Iris pigment epithelial cell (primary cell): ENCODE data around the gene NOXA1.
"Not testable (repeated sequence)": the region's sequence is repeated elsewhere in the genome, so short reads cannot be mapped to it uniquely, and the experiment has no call there.

Source experiments
- DNase-seq: peaks from one replicate; pipeline ENCODE4 v3.0.0-alpha.2; 2011; ENCODE audit warnings: low read depth

NOXA1 gene

DNA sequence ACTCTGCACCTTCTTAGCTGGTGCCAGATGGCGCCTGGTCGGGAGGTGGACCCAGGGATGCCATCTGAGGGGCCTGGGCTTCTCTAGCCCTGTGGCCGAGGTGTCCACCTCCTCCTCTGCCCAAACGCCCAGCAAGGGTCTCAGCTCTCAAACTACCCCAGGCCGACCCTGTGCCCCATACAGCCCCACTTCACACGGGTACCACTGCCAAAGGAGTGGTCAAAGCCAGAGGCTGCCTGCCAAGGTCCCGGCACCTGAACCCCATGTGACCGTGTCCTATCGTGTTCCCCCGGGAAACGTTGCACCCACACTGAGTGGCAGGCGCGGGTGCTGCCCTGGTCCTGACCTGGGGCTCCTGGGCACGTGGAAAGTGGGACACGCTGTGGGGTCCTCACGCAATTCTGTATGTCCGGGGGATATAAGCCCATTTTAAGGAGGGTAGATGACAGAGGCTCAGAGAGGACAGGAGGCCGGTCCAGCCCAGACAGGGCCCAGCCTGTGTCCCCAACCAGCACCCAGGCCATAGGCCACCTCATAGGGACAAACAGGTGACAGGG is 16.0 kb downstream of the NOXA1 start:
- DNase-seq = no peak

DNA sequence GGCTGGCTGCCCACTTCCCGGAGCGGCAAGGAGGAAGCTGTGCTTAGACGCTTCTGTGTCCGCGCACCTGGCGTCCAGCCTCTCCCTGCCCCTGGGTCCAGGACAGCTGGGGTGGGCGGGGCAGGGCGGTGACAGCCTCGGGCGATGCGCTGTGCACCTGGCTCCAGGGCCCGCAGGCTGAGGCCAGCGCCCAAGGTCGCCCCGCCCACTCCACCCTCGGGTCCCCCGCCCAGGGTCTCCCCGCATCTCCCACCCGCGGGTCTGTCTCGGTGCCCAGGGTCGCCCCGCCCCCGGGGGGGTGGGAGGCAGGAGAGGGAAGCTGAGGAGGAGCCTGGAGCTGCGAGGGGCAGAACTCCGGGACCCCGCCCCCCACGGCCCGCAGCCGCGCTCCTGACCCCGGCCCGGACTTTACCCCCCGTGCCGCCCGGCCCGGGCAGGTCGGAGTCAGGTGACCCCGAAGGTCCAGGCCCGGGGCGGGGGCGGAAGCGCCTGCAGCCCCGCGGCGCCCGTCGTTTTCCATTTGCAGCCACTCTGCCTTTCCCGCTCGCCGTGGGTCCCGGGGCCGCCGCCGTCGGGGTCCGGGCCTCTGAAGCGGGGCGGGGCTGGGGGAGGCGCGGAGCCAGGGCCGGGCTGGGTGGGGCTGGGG is 18.2 kb downstream of the NOXA1 start, which contains the start of gene ENTPD8:
Gene ENTPD8, minus strand, starts transcription at position 69 of the 646 bp plus-strand sequence. CDS start 3,072 bp downstream, outside the sequence.
- no peak for DNase-seq

DNA sequence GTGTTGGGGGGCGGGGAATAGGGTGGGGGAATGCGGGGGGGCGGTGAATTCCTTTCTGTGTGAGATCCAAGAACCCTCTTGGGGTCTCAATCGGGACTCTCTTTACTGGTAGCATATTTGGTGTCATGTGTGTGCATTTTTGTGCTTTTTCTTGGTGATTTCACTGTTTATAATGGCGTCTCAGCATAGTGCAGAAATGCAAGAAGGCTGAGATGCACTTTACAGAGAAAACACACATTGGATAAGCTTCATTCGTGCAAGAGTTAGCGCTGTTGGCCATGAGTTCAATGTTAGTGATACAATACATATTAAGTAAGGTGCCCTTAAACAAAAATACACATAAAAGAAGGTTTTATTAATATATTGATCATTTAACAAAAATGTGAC is 18.7 kb downstream of the NOXA1 start:
- DNase-seq = no peak

DNA sequence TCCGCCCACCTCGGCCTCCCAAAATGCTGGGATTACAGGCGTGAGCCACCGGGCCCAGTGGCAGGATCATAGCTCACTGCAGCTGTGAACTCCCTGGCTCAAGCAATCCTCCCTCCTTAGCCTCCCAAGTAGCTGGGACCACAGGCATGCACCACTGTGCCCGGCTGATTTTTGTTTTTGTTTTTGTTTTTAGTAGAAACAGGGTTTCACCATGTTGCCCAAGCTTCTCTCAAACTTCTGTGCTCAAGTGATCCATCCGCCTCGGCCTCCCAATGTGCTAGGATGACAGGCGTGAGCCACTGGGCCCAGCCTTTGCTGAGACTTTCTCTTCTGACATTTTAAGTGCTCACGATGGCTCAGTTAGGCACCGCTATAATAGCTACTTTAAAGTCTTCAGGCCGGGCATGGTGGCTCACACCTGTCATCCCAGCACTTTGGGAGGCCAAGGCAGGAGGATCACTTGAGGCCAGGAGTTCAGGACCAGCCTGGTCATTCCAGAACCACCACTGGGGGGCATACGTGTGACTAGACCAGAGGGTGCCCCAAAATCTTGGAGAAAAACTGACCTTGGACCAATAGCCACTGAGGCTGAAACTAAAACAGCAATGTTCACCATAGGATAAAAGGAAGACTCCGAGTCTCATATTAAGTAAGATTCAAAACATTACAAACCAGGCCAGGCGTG is 21.1 kb downstream of the NOXA1 start:
- DNase-seq = no peak

DNA sequence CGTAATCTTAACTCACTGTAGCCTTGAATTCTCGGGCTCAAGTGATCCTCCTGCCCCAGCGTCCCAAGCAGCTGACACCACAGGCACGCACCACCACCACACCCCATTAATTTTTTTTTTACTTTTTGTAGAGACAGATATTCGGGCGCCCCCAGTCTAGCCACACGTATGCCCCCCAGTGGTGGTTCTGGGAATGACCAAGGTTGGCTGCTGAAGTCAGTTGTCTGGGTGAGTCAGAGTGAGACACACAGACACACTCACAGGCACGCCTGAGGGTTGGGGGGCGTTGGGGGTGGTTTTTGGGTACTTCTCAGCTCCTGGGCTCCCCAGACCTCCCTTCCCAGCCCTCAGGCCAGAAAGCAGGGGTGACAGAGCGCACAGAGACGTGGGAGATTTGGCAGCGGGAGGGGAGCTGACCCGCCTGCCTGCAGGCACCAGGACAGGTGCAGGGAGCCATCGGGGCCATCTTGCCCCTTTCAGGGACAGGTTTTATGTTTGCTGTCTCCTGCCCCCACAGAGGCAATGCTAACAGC is 22.1 kb downstream of the NOXA1 start:
- peak; percentile 74 for DNase-seq

DNA sequence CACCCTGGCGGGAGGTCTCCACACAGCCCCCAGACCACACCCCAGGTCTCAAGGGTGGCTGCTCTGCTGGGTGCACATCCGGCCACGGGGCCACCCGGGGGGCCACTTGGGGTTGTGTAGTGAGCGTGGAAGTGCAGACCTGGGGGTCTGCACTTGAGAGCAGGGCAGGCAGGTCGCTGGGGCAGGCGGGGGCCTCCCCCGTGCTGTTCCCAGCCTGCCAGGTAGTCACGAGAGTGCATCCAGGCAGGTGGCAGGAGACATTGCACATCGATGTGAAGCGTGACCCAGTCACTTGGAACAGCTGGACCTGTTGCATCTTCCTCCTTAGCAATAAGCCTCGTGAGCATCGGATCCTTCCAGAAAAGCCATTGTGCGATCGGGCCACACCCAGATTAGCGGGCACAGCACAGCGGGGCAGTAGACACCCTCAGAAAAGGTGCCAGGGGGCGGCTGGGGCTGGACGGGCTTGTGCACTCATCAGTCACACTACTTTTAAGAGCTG is 22.8 kb downstream of the NOXA1 start:
- DNase-seq = no peak

DNA sequence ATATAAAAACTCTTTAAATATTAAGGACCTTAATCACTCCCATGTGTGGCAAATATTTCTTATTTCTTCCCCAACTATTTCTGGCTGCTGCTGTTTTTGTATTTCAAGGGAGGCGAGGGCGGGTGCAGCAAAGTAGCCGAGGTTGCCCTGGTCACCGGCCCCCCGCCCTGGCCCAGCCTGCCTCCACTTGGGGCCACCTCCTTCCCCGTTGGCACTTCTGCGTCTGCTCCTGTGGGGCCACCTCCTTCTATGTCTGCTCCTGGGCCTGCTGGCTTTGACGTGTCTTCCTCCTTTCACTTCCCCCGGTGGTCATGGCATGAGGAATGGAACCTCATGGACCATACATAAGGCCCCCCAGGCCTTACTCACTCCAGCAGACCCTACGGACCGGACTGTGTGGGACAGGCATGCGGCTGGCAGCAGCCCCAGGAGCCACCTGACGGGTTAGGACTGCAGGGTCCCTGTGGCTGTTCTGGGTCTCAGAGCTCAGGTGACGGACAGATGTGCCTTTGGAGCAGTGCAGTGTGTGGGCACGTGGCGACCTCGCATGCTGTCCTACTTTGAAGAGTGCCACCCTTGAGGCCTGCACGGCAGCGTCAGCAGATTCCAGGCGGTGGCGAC is 23.8 kb downstream of the NOXA1 start:
- DNase-seq = no peak

DNA sequence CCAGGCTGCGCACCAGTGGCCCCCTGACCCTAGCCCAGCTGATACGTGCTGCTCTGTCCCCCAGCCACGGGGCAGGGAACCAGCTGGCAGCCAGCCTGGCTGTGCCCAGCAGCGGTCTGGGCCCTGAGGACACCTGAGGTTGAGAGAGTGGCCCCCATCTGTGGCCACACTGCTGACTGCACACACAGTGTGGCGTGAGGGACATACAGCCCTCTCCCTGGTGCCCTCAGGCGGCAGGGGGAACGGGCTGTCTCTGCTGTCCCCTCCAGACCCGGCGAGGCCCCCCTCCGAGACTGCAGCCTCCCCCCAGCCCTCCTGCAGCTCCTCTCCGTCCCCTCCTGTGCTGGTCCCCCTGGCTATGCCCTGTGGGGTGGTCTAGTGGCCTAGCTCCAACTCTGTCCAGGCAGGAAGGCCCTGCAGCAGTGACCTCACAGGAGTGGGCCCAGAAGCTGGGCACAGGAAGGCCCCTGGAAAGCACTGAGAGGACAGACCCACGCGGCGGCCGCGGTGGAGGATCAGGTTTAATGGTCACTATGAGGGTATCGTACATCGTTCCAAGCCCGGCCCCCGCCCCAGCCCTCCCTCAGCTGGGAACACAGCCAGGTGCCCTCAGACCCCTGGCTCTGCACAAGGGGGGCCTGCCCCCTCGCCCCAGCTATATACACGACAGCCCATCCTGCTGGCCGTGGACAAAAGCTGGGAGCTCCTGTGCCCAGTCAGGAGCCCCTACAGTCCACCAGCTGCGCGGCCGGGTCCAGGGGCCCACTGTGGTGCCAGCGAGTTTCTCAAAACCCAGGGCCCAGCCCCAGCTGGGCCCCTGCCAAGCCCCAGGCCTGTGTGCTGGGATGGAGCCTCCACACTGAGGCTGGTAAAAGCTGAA is 24.8 kb downstream of the NOXA1 start:
- no peak for DNase-seq

DNA sequence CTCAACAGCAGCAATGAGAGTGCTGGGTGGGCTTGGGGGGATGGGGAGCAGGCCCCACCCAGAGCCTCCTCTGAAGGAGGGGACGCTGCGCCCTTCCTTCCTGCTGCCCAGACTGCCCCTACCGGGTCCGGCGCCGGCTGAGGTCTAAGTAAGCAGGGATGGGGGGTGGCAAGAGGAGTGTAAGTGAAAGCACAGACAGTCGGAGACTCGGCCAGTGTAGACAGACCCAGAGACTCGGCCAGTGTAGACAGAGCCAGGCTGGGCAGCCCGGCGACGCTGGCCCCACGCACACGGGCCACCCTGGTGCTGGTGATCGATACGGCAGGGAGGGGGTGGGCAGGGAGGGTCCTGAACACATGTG is 25.4 kb downstream of the NOXA1 start:
- no peak for DNase-seq

DNA sequence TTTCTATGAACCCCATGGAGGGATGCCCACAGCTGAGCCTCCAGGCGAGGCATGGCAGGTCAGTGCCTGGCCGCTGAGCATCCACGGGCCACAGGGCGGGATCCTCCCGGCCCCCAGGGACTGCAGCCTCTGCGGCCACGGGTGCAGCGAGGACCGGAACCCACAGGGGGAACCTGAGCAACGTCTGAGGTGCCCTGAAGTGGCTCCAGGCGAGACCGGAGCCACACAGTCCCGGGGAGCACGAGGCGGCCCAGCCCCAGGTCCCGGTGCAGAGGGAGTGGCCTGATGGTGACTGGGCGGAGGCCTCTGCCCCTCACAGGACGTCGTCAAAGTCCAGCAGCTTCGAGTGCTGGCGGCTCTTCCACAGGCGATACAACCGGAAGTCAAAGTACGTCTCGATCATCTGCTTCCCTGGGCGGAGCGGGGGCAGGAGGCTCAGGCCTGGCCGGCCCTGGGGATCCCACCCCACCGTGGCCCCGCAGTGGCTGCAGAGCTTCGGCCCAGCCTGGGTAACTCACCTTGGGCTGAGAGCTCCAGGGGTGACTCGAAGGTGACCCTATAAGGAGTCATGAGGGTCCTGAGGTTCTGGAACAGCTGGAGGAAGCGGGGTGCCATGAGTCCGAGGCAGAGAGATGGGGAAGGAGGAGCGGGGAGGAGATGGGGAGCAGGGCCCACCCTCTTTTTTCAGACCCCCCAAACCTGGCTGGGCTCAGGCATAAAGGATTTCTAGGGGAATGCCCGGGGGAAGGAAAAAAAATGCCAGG is 26.1 kb downstream of the NOXA1 start:
- DNase-seq = no peak

DNA sequence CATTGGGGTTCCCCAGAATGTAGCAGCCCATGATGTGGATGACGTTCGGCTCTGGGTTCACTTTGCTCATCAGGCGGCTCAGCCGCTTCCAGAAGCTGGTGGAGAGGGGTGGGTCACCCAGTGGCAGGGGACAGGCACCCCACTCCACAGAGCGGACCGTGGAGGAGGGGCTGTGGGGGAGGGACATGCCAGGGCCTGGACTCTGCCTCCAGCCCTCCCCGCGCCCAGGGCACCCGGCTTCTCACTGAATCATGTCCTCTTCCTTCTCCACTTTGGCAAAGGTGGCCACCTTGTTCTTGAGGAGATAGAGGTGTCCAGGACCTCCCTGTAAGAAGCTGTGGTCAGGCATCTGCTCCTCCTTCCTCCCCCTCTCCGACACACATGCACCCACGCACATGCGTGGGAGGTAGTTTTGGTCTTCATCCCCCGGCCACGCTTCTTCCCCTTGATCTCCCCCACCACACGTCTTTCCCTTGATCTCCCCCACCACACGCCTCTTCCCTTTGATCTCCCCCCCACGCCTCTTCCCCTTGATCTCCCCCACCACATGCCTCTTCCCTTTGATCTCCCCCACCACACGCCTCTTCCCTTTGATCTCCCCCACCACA is 26.8 kb downstream of the NOXA1 start:
- DNase-seq = no peak

DNA sequence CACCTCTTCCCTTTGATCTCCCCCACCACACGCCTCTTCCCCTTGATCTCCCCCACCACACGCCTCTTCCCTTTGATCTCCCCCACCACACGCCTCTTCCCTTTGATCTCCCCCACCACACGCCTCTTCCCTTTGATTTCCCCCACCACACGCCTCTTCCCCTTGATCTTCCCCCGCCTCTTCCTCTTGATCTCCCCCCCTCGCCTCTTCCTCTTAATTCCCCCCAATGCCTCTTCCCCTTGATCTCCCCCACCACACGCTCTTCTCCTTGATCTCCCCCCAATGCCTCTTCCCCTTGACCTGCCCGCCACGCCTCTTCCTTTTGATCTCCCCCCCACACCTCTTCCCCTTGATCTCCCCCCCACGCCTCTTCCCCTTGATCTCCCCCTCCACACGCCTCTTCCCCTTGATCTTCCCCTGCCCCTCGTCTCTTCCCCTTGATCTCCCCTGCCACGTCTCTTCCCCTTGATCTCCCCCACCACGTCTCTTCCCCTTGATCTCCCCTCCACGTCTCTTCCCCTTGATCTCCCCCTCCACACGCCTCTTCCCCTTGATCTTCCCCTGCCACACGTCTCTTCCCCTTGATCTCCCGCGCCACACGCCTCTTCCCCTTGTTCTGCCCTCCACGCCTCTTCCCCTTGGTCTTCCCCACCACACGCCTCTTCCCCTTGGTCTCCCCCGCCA is 27.5 kb downstream of the NOXA1 start:
- DNase-seq = not testable (repeated sequence)

DNA sequence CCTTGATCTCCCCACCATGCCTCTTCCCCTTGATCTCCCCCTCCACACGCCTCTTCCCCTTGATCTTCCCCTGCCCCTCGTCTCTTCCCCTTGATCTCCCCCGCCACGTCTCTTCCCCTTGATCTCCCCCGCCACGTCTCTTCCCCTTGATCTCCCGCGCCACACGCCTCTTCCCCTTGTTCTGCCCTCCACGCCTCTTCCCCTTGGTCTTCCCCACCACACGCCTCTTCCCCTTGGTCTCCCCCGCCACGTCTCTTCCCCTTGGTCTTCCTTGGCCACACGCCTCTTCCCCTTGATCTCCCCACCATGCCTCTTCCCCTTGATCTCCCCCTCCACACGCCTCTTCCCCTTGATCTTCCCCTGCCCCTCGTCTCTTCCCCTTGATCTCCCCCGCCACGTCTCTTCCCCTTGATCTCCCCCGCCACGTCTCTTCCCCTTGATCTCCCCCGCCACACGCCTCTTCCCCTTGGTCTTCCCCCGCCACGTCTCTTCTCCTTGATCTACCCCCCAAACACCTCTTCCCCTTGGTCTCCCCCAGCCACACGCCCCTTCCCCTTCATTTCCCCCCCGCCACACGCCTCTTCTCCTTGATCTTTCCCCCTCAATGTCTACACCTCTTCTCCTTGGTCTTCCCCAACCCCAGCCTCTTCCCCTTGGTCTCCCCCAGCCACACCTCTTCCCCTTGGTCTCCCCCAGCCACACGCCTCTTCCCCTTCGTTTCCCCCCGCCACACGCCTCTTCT is 28.2 kb downstream of the NOXA1 start:
- not testable (repeated sequence) for DNase-seq

DNA sequence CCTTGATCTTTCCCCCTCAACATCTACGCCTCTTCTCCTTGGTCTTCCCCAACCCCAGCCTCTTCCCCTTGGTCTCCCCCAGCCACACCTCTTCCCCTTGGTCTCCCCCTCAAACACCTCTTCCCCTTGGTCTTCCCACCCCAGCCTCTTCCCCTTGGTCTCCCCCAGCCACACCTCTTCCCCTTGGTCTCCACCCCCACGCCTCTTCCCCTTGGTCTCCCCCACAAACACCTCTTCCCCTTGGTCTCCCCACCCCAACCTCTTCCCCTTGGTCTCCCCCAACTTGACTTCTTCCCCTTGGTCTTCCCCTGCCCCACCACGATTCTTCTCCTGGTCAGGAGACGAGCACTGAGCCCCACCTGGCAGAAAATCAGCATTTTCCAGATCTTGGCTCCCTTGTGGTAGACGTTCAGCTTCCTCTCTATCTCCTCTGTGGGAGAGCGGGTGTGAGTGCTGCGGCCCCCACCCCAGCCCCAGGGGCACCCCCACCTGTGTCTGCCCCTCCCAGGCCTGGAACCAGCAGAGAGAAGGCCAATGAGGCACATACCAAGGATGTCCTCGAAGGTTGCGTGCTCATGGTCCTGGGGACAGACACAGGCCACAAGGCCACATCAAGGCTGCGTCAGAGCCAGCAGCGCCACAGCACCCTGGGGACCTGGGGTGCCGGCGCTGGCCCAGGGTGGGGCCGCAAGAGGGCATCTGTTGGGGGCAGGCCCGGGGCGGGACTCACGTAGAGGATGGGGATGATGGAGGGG is 29.0 kb downstream of the NOXA1 start:
- DNase-seq = no peak

DNA sequence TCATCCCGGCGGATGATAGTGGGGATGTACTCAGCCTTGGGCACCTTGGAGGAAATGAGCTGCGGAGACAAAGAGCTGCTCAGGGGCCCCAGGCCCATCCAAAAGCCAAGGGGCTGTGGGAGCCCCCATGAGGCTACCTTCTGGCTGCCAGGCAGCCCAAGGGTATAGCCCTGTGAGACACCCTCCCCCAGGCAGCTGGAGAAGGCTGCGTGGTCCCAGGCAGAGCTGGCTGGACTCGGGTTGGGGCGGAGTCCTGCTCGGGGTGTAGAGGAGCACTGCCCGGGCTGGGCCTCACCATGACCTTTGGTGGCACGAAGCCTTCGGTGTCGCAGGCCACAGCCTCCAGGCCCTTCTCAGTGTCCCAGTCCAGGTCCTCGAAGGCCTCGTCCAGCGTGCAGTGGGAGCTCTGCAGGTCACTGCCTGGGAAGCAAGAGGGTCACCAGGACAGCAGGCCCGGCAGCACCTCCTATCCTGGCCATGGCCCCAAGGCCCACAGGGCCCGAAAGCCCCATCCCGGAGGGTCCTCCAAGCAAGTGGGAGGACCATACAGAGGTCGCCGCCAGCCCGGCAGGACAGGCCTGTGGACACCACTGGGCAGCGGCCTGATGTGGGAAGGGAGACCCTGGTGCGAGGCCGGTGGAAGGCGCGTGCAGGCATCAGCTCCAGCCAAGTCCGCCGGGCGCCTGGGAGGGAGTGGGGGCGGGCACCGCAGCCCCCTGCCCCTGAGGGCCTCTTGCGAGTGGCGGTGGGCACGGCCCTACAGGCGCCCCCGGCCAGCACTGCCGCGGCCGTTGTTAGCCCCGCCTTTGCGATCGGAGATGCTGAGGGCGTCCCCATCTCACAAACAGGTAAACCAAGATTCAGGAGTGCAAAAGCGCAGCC is 29.8 kb downstream of the NOXA1 start:
- DNase-seq = no peak

DNA sequence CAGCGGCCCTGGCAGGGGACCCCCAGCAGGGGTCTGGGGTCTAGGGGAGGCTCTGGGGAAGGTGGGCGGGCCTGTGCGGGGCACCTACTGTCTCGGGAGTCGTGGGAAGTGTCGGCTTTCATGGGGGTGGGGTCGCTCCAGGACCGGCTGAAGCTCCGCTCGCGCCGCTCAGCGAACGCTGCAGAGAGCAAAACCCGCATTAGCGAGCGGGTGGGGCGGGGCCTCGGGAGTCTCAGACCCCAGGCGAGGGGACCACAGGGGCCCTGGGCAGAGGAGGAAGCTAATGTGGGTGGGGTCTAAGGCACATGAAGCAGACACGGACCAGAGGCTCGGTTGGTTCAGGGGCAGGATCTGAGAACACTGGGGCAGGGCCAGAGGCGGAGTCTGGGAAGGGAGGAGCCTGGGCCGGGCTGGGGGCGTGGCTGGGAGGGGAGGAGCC is 30.5 kb downstream of the NOXA1 start:
- DNase-seq = peak; percentile 73

DNA sequence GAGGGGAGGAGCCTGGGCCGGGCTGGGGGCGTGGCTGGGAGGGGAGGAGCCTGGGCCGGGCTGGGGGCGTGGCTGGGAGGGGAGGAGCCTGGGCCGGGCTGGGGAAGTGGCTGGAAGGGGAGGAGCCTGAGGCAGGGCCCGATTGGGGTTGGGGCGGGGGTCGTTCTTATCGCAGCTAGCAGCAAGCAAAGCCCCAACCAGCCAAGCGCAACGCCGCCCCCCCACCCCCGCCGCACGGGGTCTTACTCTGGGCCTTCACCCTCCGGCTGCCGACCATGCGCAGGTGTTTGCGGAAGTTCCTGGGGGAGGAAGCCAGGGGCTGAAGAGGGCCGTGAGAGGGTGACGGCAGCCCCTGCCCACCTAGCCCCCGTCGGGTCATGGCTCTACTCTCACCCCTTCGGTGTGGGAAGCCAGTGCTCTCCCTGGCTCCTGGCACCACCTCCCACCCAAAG is 31.0 kb downstream of the NOXA1 start:
- DNase-seq = no peak
